Activated CD4-positive, alpha-beta T cell treated with anti-CD3 and anti-CD28 coated beads, Interleukin-10, Interleukin-2, amounts not matched to agents 100 ng/mL and 50 ng/mL, durations not matched to agents 16 hours and 8 hours (primary cell): ENCODE results near the gene LRPPRC.
"Not testable (repeated sequence)": the region's sequence is repeated elsewhere in the genome, so short reads cannot be mapped to it uniquely, and the experiment has no call there.

Experiments
- DNase-seq: peaks from one replicate; pipeline ENCODE4 v3.0.0-alpha.2; 2020

The LRPPRC gene

GRCh38 chr2:43977677-43978375 is 18.0 kb downstream of the LRPPRC start:
- no peak for DNase-seq

GRCh38 chr2:43960921-43961320 is 34.9 kb downstream of the LRPPRC start:
- DNase-seq, result no peak

- DNase-seq, result no peak
These were observed 37.2 kb downstream of the LRPPRC start for GRCh38 chr2:43958397-43959275.

- peak; percentile 29 for DNase-seq
These were observed 45.3 kb downstream of the LRPPRC start for GRCh38 chr2:43950383-43951008.

- no peak for DNase-seq
These were observed 47.4 kb downstream of the LRPPRC start for GRCh38 chr2:43948370-43948769.

GRCh38 chr2:43946685-43947084 is 49.1 kb downstream of the LRPPRC start:
- DNase-seq, result no peak

GRCh38 chr2:43945439-43945838 is 50.4 kb downstream of the LRPPRC start:
- no peak for DNase-seq

- no peak for DNase-seq
These were observed 50.9 kb downstream of the LRPPRC start for GRCh38 chr2:43944915-43945314.

- DNase-seq, result no peak
These were observed 51.9 kb downstream of the LRPPRC start for GRCh38 chr2:43943809-43944452.

- no peak for DNase-seq
These were observed 52.5 kb downstream of the LRPPRC start for GRCh38 chr2:43943323-43943722.

GRCh38 chr2:43942881-43943280 is 52.9 kb downstream of the LRPPRC start:
- DNase-seq, result no peak

GRCh38 chr2:43941966-43942365 is 53.8 kb downstream of the LRPPRC start:
- DNase-seq, result no peak

- DNase-seq, result no peak
These were observed 54.4 kb downstream of the LRPPRC start for GRCh38 chr2:43941359-43941758.

- no peak for DNase-seq
These were observed 56.0 kb downstream of the LRPPRC start for GRCh38 chr2:43939695-43940256.

- no peak for DNase-seq
These were observed 58.4 kb downstream of the LRPPRC start for GRCh38 chr2:43937269-43937820.

- DNase-seq, result peak; percentile 42
These were observed 61.2 kb downstream of the LRPPRC start for GRCh38 chr2:43934567-43934966.

GRCh38 chr2:43931293-43931692 is 64.5 kb downstream of the LRPPRC start:
- no peak for DNase-seq

GRCh38 chr2:43927442-43927841 is 68.3 kb downstream of the LRPPRC start:
- DNase-seq, result peak; percentile 73

GRCh38 chr2:43925431-43925830 is 70.4 kb downstream of the LRPPRC start:
- DNase-seq, result no peak

GRCh38 chr2:43924463-43924862 is 71.3 kb downstream of the LRPPRC start:
- DNase-seq, result no peak

- not testable (repeated sequence) for DNase-seq
These were observed 84.5 kb downstream of the LRPPRC start for GRCh38 chr2:43911136-43911790.
